ENCODE measurements around the gene ENDOV.
A peak's percentile ranks its signal among the peaks of the same experiment; 100 is the strongest.

ENDOV gene
- 5.6 to 14.1 (median 7.4) reads per million in 9 experiments for total RNA-seq

DNA sequence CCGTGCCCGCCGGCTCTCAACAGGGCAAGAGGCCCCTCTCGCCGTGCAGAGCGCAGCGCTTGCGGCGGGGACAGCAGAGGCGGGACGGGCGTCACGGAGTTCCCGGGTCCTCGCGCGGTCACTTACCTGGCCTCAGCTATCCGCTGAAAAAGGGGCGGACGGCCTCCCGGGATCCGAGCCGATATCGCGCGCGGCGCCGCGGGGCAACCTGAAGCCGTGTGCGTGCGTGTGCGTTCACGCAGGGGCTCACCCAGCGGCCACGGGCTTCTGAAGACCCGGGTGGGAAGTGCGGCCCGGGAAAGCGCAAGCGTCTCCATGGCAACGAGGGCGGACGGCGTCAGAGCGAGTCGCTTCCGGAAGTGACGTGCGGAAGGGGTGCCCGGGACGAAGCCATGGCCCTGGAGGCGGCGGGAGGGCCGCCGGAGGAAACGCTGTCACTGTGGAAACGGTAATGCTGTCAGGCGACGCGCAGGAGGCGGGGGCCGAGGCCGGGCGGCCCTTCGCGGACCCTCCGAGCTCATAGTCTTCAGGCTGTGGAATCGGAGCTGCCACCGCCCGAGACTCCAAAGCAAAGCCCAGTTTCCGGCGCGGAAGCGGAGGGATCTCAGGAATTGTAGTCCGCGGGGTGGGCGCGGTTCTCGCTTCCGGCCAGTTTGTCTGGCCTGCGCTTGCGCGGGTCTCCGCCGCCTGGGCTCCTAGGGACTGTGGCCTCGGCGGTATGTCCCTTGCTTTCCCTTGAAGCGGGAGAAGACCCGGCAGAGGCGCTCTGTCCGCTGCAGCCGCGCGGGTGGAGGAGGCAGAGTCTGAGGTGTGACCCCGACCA, at the start of gene ENDOV:
TSS of gene ENDOV (plus strand) at position 365 of the 823 bp plus-strand sequence. CDS start at position 393, 28 bp downstream.
- H3K4me3 Mint-ChIP-seq, result peak within 1 kb of the TSS; percentile 85 to 90
- peaks cover 29% of the 10 kb centered on the region for H3K36me3 Mint-ChIP-seq (ENCODE audit: insufficient read depth)
- no peaks in the 10 kb centered on the region for H3K9me3 Mint-ChIP-seq
- peak; percentile 89 to 92 (median 92) for DNase-seq
- ATAC-seq (replicated peaks), result peak; percentile 92
- peaks cover 16 to 19% of the 10 kb centered on the region in 2 donors for H3K27me3 Mint-ChIP-seq
- peak within 1 kb of the TSS; percentile 94 for H3K27ac Mint-ChIP-seq
- peaks cover 19 to 36% of the 10 kb centered on the region in 2 donors for H3K4me1 Mint-ChIP-seq (ENCODE audit: low read depth in 2 of 2)

DNA sequence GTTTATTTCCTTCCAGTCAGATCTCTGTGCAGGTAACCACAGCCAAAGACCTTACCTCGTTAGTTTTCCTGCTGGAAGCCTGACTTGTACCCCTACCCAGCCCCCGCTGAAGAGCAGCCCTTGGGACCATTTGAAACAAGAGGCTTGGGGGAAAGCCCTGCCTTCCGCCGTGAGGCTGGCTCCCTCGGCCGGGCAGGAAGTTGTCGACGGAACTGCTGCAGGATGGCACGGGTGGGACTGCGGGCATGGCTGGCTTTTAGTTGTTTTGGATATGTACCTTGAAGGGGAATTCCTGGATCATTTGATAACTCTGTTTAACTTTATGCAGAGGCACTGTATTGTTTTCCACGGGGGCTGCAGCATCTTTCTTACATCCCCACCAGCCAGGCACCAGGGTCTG, 49.0 kb upstream of the ENDOV start:
- no peaks in the 10 kb centered on the region for H3K4me1 Mint-ChIP-seq (ENCODE audit: low read depth in 2 of 2)
- H3K27me3 Mint-ChIP-seq, result no peaks in the 10 kb centered on the region
- DNase-seq (no peak), ATAC-seq (replicated peaks) (no peak)
- no peaks in the 10 kb centered on the region for H3K9me3 Mint-ChIP-seq
- peaks cover 100% of the 10 kb centered on the region for H3K36me3 Mint-ChIP-seq (ENCODE audit: insufficient read depth)
- no peak overlapping the region for H3K4me3 Mint-ChIP-seq
- no peak overlapping the region for H3K27ac Mint-ChIP-seq

DNA sequence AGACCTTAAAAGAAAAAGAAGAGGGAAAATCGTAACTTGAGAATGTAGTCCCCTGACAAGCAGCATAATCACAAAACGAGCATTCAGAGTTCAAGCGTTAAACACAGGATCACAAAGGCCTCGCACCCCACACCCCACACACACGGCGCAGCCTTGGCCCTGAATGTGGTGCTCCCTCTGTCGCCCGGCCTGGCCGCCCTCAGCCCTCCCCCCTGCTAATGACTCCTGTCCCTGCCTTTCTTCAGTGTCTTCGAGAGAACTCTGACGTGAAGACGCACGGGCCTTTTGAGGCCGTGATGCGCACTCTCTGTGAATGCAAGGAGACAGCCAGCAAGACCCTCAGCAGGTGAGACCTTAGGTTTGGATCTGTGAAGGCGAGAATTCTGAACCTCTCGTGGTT, 47.5 kb upstream of the ENDOV start:
- H3K27me3 Mint-ChIP-seq, result no peaks in the 10 kb centered on the region
- ATAC-seq (replicated peaks) (no peak), DNase-seq (no peak)
- H3K27ac Mint-ChIP-seq, result peak overlapping the region in 1 of 2 donors; percentile 71
- peaks cover 100% of the 10 kb centered on the region for H3K36me3 Mint-ChIP-seq (ENCODE audit: insufficient read depth)
- H3K4me3 Mint-ChIP-seq, result no peak overlapping the region
- H3K9me3 Mint-ChIP-seq, result no peaks in the 10 kb centered on the region
- no peaks in the 10 kb centered on the region for H3K4me1 Mint-ChIP-seq (ENCODE audit: low read depth in 2 of 2)

DNA sequence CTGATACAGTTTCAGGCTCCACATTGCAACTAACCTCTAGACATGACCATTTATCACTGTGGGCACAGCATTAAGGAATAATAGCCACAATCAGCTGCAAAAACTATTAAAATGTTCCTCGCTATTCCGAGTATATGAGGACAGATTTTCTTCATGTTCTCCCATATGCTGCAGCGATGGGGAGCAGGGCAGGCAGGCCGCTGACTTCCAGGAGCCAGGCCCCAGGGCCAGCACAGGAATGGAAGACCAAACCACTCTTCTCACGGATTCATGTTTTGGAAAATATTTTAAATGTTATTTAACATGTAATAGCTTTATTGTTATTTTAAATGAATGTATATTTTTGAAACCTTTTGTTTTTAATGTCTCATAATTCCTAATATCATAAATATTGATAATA, 43.8 kb upstream of the ENDOV start:
- no peak for ATAC-seq (replicated peaks)
- Mint-ChIP-seq H3K27ac (no peak overlapping the region), H3K4me1 (ENCODE audit: low read depth in 2 of 2) (peaks cover 0 to 2% of the 10 kb centered on the region in 2 donors), H3K4me3 (no peak overlapping the region), H3K27me3 (no peaks in the 10 kb centered on the region), H3K9me3 (no peaks in the 10 kb centered on the region), H3K36me3 (ENCODE audit: insufficient read depth) (peaks cover 100% of the 10 kb centered on the region)
- DNase-seq, result no peak

DNA sequence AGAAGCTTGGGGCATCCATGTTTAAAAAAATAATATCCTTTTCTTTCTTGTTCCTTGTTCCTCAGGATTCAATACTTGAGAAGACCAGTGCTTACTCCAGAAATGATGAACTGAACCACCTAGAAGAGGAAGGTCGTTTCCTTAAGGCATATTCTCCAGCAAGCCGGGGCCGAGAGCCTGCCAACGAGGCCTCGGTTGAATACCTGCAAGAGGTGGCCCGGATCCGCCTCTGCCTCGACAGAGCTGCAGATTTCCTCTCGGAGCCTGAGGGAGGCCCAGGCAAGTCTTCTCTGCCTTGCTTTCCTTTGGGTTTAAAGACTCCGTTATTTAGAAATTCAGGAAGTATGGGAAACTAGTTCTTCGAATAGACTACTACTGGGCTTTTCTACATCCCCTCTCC, 42.5 kb upstream of the ENDOV start:
- Mint-ChIP-seq H3K36me3 (ENCODE audit: insufficient read depth) (peaks cover 100% of the 10 kb centered on the region), H3K9me3 (no peaks in the 10 kb centered on the region), H3K4me1 (ENCODE audit: low read depth in 2 of 2) (peaks cover 0 to 2% of the 10 kb centered on the region in 2 donors), H3K4me3 (no peak overlapping the region), H3K27me3 (no peaks in the 10 kb centered on the region), H3K27ac (no peak overlapping the region)
- ATAC-seq (replicated peaks) (no peak), DNase-seq (no peak)

DNA sequence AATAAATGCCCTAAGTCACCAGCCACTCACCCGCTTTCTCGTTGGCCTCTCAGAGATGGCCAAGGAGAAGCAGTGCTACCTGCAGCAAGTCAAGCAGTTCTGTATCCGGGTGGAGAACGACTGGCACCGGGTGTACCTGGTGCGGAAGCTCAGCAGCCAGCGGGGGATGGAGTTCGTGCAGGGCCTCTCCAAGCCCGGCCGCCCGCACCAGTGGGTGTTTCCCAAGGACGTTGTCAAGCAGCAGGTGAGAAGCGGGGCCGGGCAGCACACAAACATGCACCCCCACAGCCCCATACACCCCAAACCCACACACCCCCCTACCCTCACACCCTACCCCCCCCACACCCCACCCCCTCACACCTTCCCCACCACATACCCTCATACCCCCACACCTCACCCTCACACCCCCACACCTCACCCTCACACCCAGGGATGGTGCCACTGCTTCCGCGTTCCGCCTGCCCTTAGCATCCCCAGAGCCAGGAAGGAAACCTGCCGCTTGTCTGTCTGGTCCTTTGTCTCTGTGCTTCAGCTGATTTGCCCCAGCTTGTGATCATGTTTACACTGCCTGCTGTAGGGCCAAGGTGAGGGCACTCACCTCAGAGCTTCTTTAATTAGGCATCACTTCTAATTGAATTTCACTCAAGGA, 41.9 kb upstream of the ENDOV start:
- DNase-seq (no peak), ATAC-seq (replicated peaks) (no peak)
- peaks cover 100% of the 10 kb centered on the region for H3K36me3 Mint-ChIP-seq (ENCODE audit: insufficient read depth)
- H3K27me3 Mint-ChIP-seq, result no peaks in the 10 kb centered on the region
- H3K4me3 Mint-ChIP-seq, result no peak overlapping the region
- peaks cover 0 to 4% of the 10 kb centered on the region in 2 donors for H3K4me1 Mint-ChIP-seq (ENCODE audit: low read depth in 2 of 2)
- H3K9me3 Mint-ChIP-seq, result no peaks in the 10 kb centered on the region
- H3K27ac Mint-ChIP-seq, result peak overlapping the region; percentile 60 to 89

DNA sequence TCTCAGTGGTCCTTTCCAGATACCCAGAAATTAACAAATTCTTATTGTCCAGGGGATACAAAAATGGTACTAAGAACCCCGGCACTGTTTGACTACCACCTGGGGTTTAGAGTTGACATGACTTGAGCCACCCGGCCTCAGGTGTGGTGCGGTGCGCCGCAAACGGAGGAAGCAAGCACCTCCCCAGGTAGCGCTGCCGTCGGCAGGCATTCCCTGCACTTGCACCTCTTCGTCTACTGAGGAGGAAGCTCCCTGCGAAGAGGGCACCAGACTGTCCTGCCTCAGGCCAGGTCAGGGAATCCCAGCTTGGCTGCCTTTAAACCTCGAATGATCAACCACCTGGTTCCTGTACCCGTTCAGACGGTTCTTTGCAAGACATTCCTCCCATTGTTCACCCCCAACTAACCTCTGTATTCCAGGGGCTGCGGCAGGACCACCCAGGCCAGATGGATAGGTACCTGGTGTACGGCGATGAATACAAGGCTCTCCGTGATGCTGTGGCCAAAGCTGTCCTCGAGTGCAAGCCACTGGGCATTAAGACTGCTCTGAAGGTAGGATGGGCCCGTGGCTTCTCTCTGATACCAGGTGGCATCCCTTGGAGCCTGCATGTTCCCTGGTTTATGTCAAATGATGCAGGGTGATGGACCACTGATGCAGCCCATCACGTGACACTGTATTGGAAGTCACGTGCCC, 40.8 kb upstream of the ENDOV start:
- no peak for ATAC-seq (replicated peaks)

DNA sequence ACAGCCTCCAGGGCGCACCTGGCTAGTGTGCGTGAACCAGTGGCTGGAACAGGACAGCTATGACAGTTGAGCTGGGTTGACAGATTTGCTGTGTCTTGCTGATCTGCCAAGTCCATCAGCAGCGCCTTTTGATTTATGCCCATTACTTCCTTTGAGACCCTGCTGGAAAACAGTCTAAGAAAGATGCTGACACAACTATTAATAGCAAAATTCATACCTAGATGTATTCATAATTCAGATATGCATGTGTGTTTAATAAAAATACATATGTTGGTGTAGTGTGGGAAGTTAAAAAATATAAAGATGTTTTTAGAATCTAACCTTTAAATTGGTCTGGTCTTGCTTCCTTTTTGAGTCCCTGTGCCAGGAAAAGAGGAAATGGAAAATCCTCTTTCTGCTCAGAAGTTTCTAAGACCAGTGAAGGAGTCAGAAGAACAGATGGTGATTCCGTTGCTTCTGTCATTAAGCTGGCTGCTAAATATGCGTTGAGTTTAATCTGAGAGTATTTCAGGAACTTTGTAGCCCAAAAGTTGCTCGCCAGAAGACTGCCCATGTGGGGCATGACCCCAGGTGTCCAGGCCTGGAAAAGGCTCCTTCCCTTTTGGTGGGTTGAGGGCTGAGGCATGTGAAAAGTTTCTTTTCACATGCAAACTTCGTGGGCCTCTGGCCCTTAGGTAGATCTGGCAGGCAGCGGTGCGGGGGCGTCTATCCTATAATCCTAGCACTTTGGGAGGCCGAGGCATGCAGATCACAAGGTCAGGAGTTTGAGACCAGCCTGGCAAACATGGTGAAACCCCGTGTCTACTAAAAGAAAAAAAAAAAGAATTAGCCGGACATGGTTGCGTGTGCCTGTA, 40.0 kb upstream of the ENDOV start:
- H3K36me3 Mint-ChIP-seq (ENCODE audit: insufficient read depth), result peaks cover 98% of the 10 kb centered on the region
- no peaks in the 10 kb centered on the region for H3K9me3 Mint-ChIP-seq
- no peak for DNase-seq
- no peak overlapping the region for H3K4me3 Mint-ChIP-seq
- H3K27ac Mint-ChIP-seq, result peak overlapping the region in 1 of 2 donors; percentile 84
- peaks cover 0 to 4% of the 10 kb centered on the region in 2 donors for H3K4me1 Mint-ChIP-seq (ENCODE audit: low read depth in 2 of 2)
- no peaks in the 10 kb centered on the region for H3K27me3 Mint-ChIP-seq
- no peak for ATAC-seq (replicated peaks)

More for the DNA sequence above, 40.8 kb upstream of the ENDOV start:
- Mint-ChIP-seq H3K27ac (peak overlapping the region in 1 of 2 donors; percentile 84), H3K9me3 (no peaks in the 10 kb centered on the region), H3K27me3 (no peaks in the 10 kb centered on the region), H3K4me1 (ENCODE audit: low read depth in 2 of 2) (peaks cover 0 to 4% of the 10 kb centered on the region in 2 donors), H3K36me3 (ENCODE audit: insufficient read depth) (peaks cover 100% of the 10 kb centered on the region), H3K4me3 (no peak overlapping the region)
- DNase-seq, result no peak

DNA sequence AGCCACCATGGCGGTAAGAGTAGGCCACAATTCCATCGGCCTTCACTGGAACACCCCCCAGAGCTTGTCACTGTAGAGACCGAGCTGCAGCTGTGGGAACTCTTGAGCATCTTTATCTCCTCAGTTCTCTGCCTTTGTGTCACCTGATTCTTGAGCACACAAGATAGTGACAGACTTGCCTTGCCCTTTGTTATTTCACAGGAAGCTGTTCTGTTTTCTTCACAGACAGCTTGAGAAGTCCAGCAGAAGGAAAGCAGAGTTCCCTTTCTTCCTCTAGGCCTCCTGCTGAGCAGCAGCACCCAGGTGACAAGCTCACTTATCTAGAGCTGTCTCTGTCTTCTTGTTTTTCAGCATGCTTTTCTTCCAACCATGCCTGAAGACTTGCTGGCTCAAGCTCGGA, 38.4 kb upstream of the ENDOV start:
- DNase-seq, result no peak
- H3K27ac Mint-ChIP-seq, result no peak overlapping the region

DNA sequence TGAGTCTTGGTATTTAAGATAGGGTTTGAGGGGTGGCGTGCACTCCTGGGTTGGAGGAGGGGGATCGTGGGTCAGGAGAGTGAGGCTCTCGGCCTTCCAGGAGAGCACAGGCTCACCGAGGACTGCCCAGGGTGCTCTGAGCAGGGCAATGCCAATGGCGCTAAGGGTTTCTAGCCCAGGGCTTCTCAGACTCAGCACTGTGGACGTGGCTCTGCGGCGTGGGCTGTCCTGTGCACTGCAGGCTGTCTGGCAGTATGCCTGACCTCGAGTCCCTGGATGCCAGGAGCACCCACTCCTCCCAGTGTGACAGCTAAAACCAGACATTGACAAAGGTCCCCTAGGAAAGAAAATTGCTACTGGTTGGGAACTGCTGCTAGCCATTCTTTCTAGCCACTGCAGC, 37.2 kb upstream of the ENDOV start:
- Mint-ChIP-seq H3K9me3 (no peaks in the 10 kb centered on the region), H3K36me3 (ENCODE audit: insufficient read depth) (peaks cover 95% of the 10 kb centered on the region), H3K4me3 (no peak overlapping the region), H3K4me1 (ENCODE audit: low read depth in 2 of 2) (peaks cover 0 to 5% of the 10 kb centered on the region in 2 donors), H3K27me3 (no peaks in the 10 kb centered on the region), H3K27ac (peak overlapping the region in 1 of 2 donors; percentile 83)
- DNase-seq (no peak), ATAC-seq (replicated peaks) (no peak)

More for the DNA sequence above, 38.4 kb upstream of the ENDOV start:
- no peaks in the 10 kb centered on the region for H3K27me3 Mint-ChIP-seq
- no peak for ATAC-seq (replicated peaks)
- peaks cover 95% of the 10 kb centered on the region for H3K36me3 Mint-ChIP-seq (ENCODE audit: insufficient read depth)
- H3K4me1 Mint-ChIP-seq (ENCODE audit: low read depth in 2 of 2), result peaks cover 0 to 5% of the 10 kb centered on the region in 2 donors
- H3K9me3 Mint-ChIP-seq, result no peaks in the 10 kb centered on the region
- no peak overlapping the region for H3K4me3 Mint-ChIP-seq

DNA sequence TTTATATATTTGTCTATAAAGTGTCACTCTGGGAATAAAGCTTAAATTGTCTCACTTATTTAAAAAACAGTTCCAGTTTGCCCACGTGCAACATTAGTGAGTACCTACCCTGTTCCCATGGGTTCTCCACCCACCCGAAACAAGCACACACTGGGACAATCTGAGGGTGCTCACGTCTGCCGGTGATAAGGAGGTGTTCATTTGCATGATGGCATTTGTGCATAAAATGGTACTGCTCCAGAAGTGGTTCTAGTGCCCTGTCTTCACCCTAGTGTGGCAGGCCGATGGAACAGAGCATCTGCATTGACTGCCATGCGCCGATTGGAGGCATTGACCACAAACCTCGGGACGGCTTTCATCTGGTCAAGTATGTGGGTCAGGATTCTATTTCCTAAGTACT, 35.6 kb upstream of the ENDOV start:
- H3K4me1 Mint-ChIP-seq (ENCODE audit: low read depth in 2 of 2), result peaks cover 0 to 9% of the 10 kb centered on the region in 2 donors
- peaks cover 95% of the 10 kb centered on the region for H3K36me3 Mint-ChIP-seq (ENCODE audit: insufficient read depth)

DNA sequence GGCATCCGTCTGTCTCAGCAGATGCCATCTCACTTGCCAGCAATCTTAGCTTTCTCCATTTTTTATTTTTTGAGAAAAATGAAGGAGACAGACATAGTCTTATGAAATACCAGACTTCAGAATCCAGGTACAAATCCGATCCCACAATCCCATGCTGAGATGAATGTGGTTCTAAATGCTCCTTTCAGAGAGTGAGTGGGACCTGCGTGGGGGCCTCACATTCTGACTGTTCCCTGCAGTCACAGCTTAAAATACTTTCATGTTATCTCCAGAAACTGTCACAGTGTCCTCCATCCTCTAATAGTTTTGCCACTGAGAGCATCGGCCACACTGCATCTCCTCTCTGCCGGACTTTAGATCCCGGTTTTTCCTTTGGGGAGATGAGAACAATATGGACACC, 34.9 kb upstream of the ENDOV start:
- peaks cover 0 to 9% of the 10 kb centered on the region in 2 donors for H3K4me1 Mint-ChIP-seq (ENCODE audit: low read depth in 2 of 2)
- H3K27me3 Mint-ChIP-seq, result no peaks in the 10 kb centered on the region
- no peak overlapping the region for H3K4me3 Mint-ChIP-seq
- H3K9me3 Mint-ChIP-seq, result no peaks in the 10 kb centered on the region
- peaks cover 95% of the 10 kb centered on the region for H3K36me3 Mint-ChIP-seq (ENCODE audit: insufficient read depth)
- no peak overlapping the region for H3K27ac Mint-ChIP-seq
- DNase-seq (no peak), ATAC-seq (replicated peaks) (no peak)

More for the DNA sequence above, 35.6 kb upstream of the ENDOV start:
- H3K9me3 Mint-ChIP-seq, result no peaks in the 10 kb centered on the region
- H3K27me3 Mint-ChIP-seq, result no peaks in the 10 kb centered on the region
- H3K4me3 Mint-ChIP-seq, result no peak overlapping the region
- DNase-seq (no peak), ATAC-seq (replicated peaks) (no peak)
- H3K27ac Mint-ChIP-seq, result peak overlapping the region in 1 of 2 donors; percentile 29
